B cell (primary cell): ENCODE measurements around the gene TENM4. TPM values are rescaled to one million over a fixed set of nuclear protein-coding genes. Genes with fewer than 3 reads are reported as not detected.

Experiments
- ATAC-seq: fragments of 200-7000 bp; cut with Tn5 transposase; one replicate; pipeline ENCODE4 v1.10.0; 2021; ENCODE audit warnings: low read depth, mild to moderate bottlenecking, moderate number of reproducible peaks, moderate library complexity
- CTCF ChIA-PET: fragments of 350-600 bp; sonication (Branson Sonifier 250); formaldehyde crosslinking; loops from one replicate; lab custom pipeline; 2021; ENCODE audit warnings: antibody characterized with exemption, inconsistent platforms; lab: Charles Lee
- POLR2A ChIA-PET: fragments of 350-600 bp; sonication (Branson Sonifier 250); formaldehyde crosslinking; loops from one replicate; lab custom pipeline; 2021; ENCODE audit warnings: antibody characterized with exemption; lab: Charles Lee
- DNase-seq: peaks from one replicate; pipeline ENCODE4 v3.0.0; 2013
- H2AFZ ChIP-seq: 2 replicates; pipeline ENCODE4 v1.6.1; 2012; ENCODE audit warnings: mild to moderate bottlenecking, low read depth, low read length; ENCODE audit not compliant: insufficient read depth, poor library complexity, severe bottlenecking
- H3K27ac ChIP-seq, 2 donors: 1 replicate in 1 of 2; 2 replicates in 1 of 2; pipeline ENCODE4 v1.5.1; 2012 to 2013; ENCODE audit warnings: low read length in 2 of 2, mild to moderate bottlenecking in 2 of 2, moderate library complexity in 1 of 2
- H3K27me3 ChIP-seq, 4 experiments: fragments of 200-600 bp in 1 of 4; sonication (generic) in 1 of 4; replicated peaks in 1 of 4; 1 replicate in 2 of 4; 2 replicates in 2 of 4; pipeline versions ENCODE4 v1.6.1 to v1.7.0; 2013 to 2016; ENCODE audit warnings: low read length in 3 of 4, mild to moderate bottlenecking in 2 of 4, mixed read lengths in 1 of 4, moderate library complexity in 1 of 4; ENCODE audit not compliant: insufficient read depth in 4 of 4, control insufficient read depth in 3 of 4; ENCODE audit errors: control extremely low read depth in 1 of 4
- H3K36me3 ChIP-seq, 2 experiments: replicated peaks in 1 of 2; 1 replicate in 1 of 2; 2 replicates in 1 of 2; pipeline versions ENCODE4 v1.6.1 to v1.7.1; 2013; ENCODE audit warnings: low read length in 1 of 2; ENCODE audit not compliant: insufficient read depth in 2 of 2, control insufficient read depth in 1 of 2; ENCODE audit errors: control extremely low read depth in 1 of 2, extremely low read depth in 1 of 2
- H3K4me1 ChIP-seq, 2 donors: fragments of 200-600 bp in 1 of 2; sonication (generic) in 1 of 2; 1 replicate in 1 of 2; 2 replicates in 1 of 2; pipeline versions ENCODE4 v1.5.1 to v1.6.1; 2013 to 2017; ENCODE audit warnings: low read length in 2 of 2; ENCODE audit not compliant: control insufficient read depth in 2 of 2, insufficient read depth in 2 of 2
- H3K4me2 ChIP-seq: replicated peaks from 2 replicates; pipeline ENCODE3; 2012; ENCODE audit warnings: mild to moderate bottlenecking, low read depth, low read length; ENCODE audit not compliant: poor library complexity, severe bottlenecking
- H3K4me3 ChIP-seq, 5 experiments: fragments of 200-600 bp in 1 of 5; sonication (generic) in 1 of 5; 1 replicate in 3 of 5; 2 replicates in 2 of 5; pipeline versions ENCODE4 v1.5.1 to v1.7.0; 2011 to 2016; ENCODE audit warnings: low read length in 4 of 5, mild to moderate bottlenecking in 4 of 5, low read depth in 2 of 5, control low read depth in 1 of 5, moderate library complexity in 1 of 5; ENCODE audit not compliant: insufficient read depth in 1 of 5; ENCODE audit errors: control extremely low read depth in 1 of 5, extremely low read depth in 1 of 5
- H3K79me2 ChIP-seq: fragments of 200-600 bp; sonication (generic); one replicate; pipeline ENCODE4 v1.6.0; 2016; ENCODE audit warnings: low read length; ENCODE audit not compliant: control insufficient read depth, insufficient read depth
- H3K9ac ChIP-seq: fragments of 200-600 bp; sonication (generic); 2 replicates; pipeline ENCODE4 v1.6.1; 2017; ENCODE audit warnings: mild to moderate bottlenecking, low read length, moderate library complexity
- H3K9me3 ChIP-seq, 3 donors: one replicate each; pipeline versions ENCODE4 v1.6.1 to v1.7.1; 2013; ENCODE audit warnings: low read length in 2 of 3; ENCODE audit not compliant: control insufficient read depth in 2 of 3, insufficient read depth in 1 of 3; ENCODE audit errors: control extremely low read depth in 1 of 3
- H4K20me1 ChIP-seq: 2 replicates; pipeline ENCODE4 v1.6.0; 2012; ENCODE audit warnings: mild to moderate bottlenecking, low read length; ENCODE audit not compliant: insufficient read depth, control insufficient read depth, poor library complexity, severe bottlenecking
- H3K27ac Mint-ChIP-seq: one replicate; pipeline ENCODE4 v1.8.0; 2021; ENCODE audit warnings: mixed read lengths
- H3K27me3 Mint-ChIP-seq: one replicate; pipeline ENCODE4 v1.8.0; 2021; ENCODE audit warnings: mixed read lengths
- H3K4me1 Mint-ChIP-seq: one replicate; pipeline ENCODE4 v1.8.0; 2021; ENCODE audit warnings: mixed read lengths
- H3K4me3 Mint-ChIP-seq: one replicate; pipeline ENCODE4 v1.8.0; 2021; ENCODE audit warnings: mixed read lengths
- H3K9me3 Mint-ChIP-seq: one replicate; pipeline ENCODE4 v1.8.0; 2022; ENCODE audit warnings: mixed read lengths; ENCODE audit not compliant: insufficient read depth
- EZH2 ChIP-seq: IDR thresholded peaks from 2 replicates; pipeline ENCODE4 v1.6.1; 2012; ENCODE audit warnings: borderline replicate concordance, low read depth, mild to moderate bottlenecking, moderate library complexity, low read length; ENCODE audit not compliant: insufficient read depth, poor library complexity, severe bottlenecking
- WGBS: methylation state at CpG from one replicate; pipeline ENCODE4 v1.1.5; 2013; ENCODE audit warnings: missing lambda C conversion rate; ENCODE audit not compliant: insufficient coverage; 5-methylcytosine and 5-hydroxymethylcytosine counted together
- intact Hi-C: fragments of 100-400 bp; cut with micrococcal nuclease; formaldehyde crosslinking; loops from one replicate; pipeline ENCODE4 v1.10.0; 2022
- polyA plus RNA-seq: library from polyadenylated mRNA; depleted of rRNA; stranded (reverse); fragments of >200 nt; gene quantifications from 2 replicates; pipeline ENCODE4 v1.2.3, GENCODE V29; 2012
- total RNA-seq, 2 donors: library from RNA; stranded (reverse); fragments of 120-200 nt in 1 of 2; gene quantifications; 1 replicate in 1 of 2; 2 replicates in 1 of 2; pipeline versions ENCODE4 v1.2.3 to v1.2.4, GENCODE V29; 2013 to 2022
- TF ChIP-seq, protein P1 (sequence below): fragments of 200-600 bp; IDR thresholded peaks from one replicate; pipeline ENCODE4 v1.8.0; 2022; ENCODE audit warnings: antibody characterized with exemption, mild to moderate bottlenecking

TENM4 gene
- total and polyA plus RNA-seq, 2 donors (not counting 1 experiment from before 2014, with no cell fraction given) = 0.09 to 5.7 TPM

DNA sequence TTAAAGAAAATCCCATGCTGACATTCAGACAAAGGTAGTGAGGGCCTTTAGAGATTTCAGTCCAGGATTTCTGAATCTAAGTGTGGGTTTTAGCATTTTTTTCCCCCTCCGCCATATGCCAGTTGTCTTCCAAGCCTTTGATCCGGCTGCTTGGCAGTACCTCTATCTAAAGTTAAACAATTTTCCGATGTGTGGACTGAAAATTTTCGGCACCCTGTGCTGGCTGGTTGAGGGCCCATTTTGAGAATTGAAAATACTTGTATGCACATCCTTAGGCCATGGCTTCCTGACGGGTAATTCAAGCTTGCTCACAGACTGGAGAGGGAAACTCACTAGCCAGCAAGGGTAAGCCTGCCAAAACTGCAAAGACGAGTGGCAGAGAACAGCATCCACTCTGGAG lies 734.3 kb downstream of the TENM4 start:
- Mint-ChIP-seq H3K4me3 (no peak overlapping the region), H3K27me3 (peaks cover 3% of the 10 kb centered on the region), H3K4me1 (no peaks in the 10 kb centered on the region), H3K27ac (no peak overlapping the region), H3K9me3 (no peaks in the 10 kb centered on the region)
- Histone ChIP-seq H3K9me3 (peaks cover 0 to 4% (median 0%) of the 10 kb centered on the region in 3 donors), H3K4me2 (no peak overlapping the region), H3K9ac (no peak overlapping the region), H3K27me3 (peaks cover 0 to 6% (median 0%) of the 10 kb centered on the region in 4 experiments), H3K27ac (no peak overlapping the region), H2AFZ (no peak overlapping the region), H4K20me1 (no peaks in the 10 kb centered on the region), H3K79me2 (no peaks in the 10 kb centered on the region), H3K36me3 (no peaks in the 10 kb centered on the region), H3K4me3 (no peak overlapping the region), H3K4me1 (no peaks in the 10 kb centered on the region)
- intact Hi-C loops = no loop called here
- ATAC-seq (no peak), DNase-seq (no peak)
- 100% methylated on average over 4 of the region's 6 CpGs for WGBS
- TF ChIP-seq EZH2 = no peak
- TF ChIP-seq, protein P1, sequence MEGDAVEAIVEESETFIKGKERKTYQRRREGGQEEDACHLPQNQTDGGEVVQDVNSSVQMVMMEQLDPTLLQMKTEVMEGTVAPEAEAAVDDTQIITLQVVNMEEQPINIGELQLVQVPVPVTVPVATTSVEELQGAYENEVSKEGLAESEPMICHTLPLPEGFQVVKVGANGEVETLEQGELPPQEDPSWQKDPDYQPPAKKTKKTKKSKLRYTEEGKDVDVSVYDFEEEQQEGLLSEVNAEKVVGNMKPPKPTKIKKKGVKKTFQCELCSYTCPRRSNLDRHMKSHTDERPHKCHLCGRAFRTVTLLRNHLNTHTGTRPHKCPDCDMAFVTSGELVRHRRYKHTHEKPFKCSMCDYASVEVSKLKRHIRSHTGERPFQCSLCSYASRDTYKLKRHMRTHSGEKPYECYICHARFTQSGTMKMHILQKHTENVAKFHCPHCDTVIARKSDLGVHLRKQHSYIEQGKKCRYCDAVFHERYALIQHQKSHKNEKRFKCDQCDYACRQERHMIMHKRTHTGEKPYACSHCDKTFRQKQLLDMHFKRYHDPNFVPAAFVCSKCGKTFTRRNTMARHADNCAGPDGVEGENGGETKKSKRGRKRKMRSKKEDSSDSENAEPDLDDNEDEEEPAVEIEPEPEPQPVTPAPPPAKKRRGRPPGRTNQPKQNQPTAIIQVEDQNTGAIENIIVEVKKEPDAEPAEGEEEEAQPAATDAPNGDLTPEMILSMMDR = no peak
- ChIA-PET CTCF (no interaction called here), POLR2A (no interaction called here)

DNA sequence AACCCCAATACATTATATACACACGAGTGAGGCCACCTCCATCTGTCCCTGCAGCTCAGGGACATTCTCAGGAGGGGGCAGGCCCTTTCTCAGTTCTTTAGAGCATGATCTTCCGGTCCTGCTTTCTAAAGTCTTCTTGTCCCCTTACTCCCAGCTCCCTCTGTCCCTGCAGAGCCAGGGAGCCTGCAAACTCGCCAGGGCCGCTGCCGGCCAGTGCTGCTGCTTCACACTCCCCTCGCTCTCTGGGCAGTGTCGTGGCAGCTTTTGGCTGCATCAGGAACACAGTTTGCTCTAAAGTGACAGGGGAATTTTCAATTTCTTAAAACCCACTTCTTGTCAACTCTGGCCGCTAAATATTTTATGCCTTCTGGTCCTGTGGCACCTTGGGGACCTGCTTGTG lies 736.0 kb downstream of the TENM4 start:
- ChIA-PET POLR2A (no interaction called here), CTCF (no interaction called here)
- Histone ChIP-seq H3K27me3 (no peaks in the 10 kb centered on the region), H3K4me3 (no peak overlapping the region), H3K4me1 (no peaks in the 10 kb centered on the region), H3K9ac (no peak overlapping the region), H3K9me3 (peaks cover 0 to 6% (median 0%) of the 10 kb centered on the region in 3 donors), H4K20me1 (no peaks in the 10 kb centered on the region), H3K79me2 (no peaks in the 10 kb centered on the region), H2AFZ (no peak overlapping the region), H3K4me2 (no peak overlapping the region), H3K27ac (no peak overlapping the region), H3K36me3 (no peaks in the 10 kb centered on the region)
- Mint-ChIP-seq H3K27ac (no peak overlapping the region), H3K9me3 (no peaks in the 10 kb centered on the region), H3K4me1 (no peaks in the 10 kb centered on the region), H3K27me3 (peaks cover 5% of the 10 kb centered on the region), H3K4me3 (no peak overlapping the region)
- TF ChIP-seq, protein P1 = no peak
- no peak for TF ChIP-seq EZH2
- no peak for ATAC-seq
- 84% methylated on average over 7 of the region's 8 CpGs for WGBS
- no peak for DNase-seq
- intact Hi-C loops = no loop called here
